Tibial nerve (tissue), 4 donors: Measurements from ENCODE around the gene SP140. TPM values are rescaled to one million over a fixed set of nuclear protein-coding genes. Genes with fewer than 3 reads are reported as not detected.

ENCODE experiments used
- DNase-seq, 2 donors: peaks; one replicate each; pipeline ENCODE4 v3.0.0-alpha.2; 2019; ENCODE audit warnings: low spot score in 2 of 2
- H3K27ac ChIP-seq, 4 donors: fragments of 200-600 bp; sonication (generic) in 3 of 4; one replicate each; pipeline ENCODE4 v1.5.1; 2017 to 2019; ENCODE audit warnings: mild to moderate bottlenecking in 1 of 4
- H3K27me3 ChIP-seq, 2 donors: fragments of 200-600 bp; sonication (generic) in 1 of 2; one replicate each; pipeline versions ENCODE4 v1.5.1 to v1.6.0; 2017 to 2019
- H3K36me3 ChIP-seq, 3 donors: fragments of 200-600 bp; sonication (generic); one replicate each; pipeline ENCODE4 v1.5.1; 2018 to 2019
- H3K4me1 ChIP-seq, 4 donors: fragments of 200-600 bp; sonication (generic) in 3 of 4; one replicate each; pipeline ENCODE4 v1.5.1; 2017 to 2019
- H3K4me3 ChIP-seq, 4 donors: fragments of 200-600 bp; sonication (generic) in 3 of 4; one replicate each; pipeline ENCODE4 v1.5.1; 2017 to 2019; ENCODE audit warnings: mild to moderate bottlenecking in 1 of 4, moderate library complexity in 1 of 4
- H3K9me3 ChIP-seq, 4 donors: fragments of 200-600 bp; sonication (generic) in 3 of 4; one replicate each; pipeline ENCODE4 v1.5.1; 2017 to 2019
- EP300 ChIP-seq, 2 donors: sonication (generic); formaldehyde crosslinking; IDR thresholded peaks; one replicate each; pipeline ENCODE4 v1.6.1; 2017; ENCODE audit warnings: antibody characterized with exemption in 2 of 2, mild to moderate bottlenecking in 1 of 2
- POLR2A ChIP-seq, 2 donors: fragments of 450-650 bp; IDR thresholded peaks; one replicate each; pipeline ENCODE4 v1.6.1; 2017; ENCODE audit warnings: antibody characterized with exemption in 2 of 2, mild to moderate bottlenecking in 2 of 2, moderate library complexity in 2 of 2
- WGBS, 2 donors: methylation state at CpG; one replicate each; pipeline ENCODE4 v1.1.5; 2018; 5-methylcytosine and 5-hydroxymethylcytosine counted together
- total RNA-seq, 4 donors: library from RNA; depleted of rRNA; stranded (reverse); fragments of >200 nt; gene quantifications; one replicate each; pipeline ENCODE4 v1.1.0, GENCODE V29; 2016
- TF ChIP-seq, protein P1 (sequence below), 5 experiments: fragments of 200-600 bp in 3 of 5; fragments of 450-650 bp in 2 of 5; sonication (generic) in 3 of 5; IDR thresholded peaks; one replicate each; pipeline ENCODE4 v1.5.1; 2016 to 2019; ENCODE audit warnings: antibody characterized with exemption in 5 of 5, mild to moderate bottlenecking in 3 of 5, moderate library complexity in 2 of 5

Gene SP140
- total RNA-seq, 4 donors from 2014 or later, result 0.63 to 4.5 (median 1.4) TPM

DNA sequence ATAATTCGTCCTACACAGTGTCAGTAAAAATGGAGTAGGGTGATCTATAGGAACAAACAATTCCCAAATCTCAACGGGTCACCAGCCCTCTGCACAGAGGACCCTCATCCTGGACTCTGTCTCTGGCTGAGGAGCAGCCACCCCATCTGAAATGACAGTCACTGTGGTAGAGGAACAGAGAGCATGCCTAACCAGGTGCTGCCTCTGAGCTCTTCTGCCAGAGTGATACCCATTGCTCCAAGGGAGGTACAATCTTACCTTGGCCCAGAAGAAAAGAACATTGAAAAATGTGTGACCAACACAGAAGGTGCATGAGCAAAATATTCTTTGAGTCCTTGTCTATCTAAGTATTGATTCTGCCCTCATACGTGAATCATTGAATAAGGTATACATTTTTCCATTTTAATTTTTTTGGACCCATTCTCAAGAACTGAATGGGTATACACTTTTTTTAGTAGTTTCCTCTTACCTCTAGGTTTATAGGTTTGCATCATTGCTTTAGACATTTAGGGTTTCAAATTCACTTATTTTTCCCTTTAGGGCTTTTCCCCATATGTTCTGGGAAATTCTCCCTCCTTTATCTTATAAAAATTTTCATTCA is 8.7 kb downstream of the SP140 start:
- no peak for DNase-seq
- 85 to 89% methylated on average over 3 of the region's 3 CpGs for WGBS, 2 donors
- Histone ChIP-seq H3K27ac (no peak overlapping the region), H3K4me1 (no peaks in the 10 kb centered on the region), H3K9me3 (peaks cover 0 to 17% (median 0%) of the 10 kb centered on the region in 4 donors), H3K27me3 (no peaks in the 10 kb centered on the region), H3K36me3 (peaks cover 0 to 5% (median 0%) of the 10 kb centered on the region in 3 donors), H3K4me3 (no peak overlapping the region)
- TF ChIP-seq POLR2A (IDR thresholded peaks at IDR 0.05), result no peak
- no peak for TF ChIP-seq EP300 (IDR thresholded peaks at IDR 0.05)
- TF ChIP-seq, protein P1, sequence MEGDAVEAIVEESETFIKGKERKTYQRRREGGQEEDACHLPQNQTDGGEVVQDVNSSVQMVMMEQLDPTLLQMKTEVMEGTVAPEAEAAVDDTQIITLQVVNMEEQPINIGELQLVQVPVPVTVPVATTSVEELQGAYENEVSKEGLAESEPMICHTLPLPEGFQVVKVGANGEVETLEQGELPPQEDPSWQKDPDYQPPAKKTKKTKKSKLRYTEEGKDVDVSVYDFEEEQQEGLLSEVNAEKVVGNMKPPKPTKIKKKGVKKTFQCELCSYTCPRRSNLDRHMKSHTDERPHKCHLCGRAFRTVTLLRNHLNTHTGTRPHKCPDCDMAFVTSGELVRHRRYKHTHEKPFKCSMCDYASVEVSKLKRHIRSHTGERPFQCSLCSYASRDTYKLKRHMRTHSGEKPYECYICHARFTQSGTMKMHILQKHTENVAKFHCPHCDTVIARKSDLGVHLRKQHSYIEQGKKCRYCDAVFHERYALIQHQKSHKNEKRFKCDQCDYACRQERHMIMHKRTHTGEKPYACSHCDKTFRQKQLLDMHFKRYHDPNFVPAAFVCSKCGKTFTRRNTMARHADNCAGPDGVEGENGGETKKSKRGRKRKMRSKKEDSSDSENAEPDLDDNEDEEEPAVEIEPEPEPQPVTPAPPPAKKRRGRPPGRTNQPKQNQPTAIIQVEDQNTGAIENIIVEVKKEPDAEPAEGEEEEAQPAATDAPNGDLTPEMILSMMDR (IDR thresholded peaks at IDR 0.05), result no peak

DNA sequence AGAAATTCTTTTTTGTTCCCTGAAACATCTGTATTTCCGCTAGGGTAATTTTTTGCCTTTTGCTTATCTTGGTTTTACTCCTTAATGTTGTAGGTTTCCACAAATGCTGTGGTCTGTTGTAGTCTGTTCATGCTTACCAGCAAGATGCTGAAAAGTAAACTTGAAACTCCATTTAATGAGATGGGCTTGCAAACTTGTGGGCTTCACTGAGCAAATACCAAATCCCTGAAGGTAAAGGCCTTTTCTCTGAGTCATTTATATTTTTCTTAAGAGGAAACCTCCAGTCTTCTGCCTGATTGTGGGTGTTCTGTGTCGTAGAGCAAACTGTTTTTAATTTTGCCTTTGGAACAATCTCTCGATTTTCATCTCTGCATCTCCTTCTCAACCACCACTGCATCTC is 9.3 kb downstream of the SP140 start:
- Histone ChIP-seq H3K27me3 (no peaks in the 10 kb centered on the region), H3K27ac (no peak overlapping the region)

DNA sequence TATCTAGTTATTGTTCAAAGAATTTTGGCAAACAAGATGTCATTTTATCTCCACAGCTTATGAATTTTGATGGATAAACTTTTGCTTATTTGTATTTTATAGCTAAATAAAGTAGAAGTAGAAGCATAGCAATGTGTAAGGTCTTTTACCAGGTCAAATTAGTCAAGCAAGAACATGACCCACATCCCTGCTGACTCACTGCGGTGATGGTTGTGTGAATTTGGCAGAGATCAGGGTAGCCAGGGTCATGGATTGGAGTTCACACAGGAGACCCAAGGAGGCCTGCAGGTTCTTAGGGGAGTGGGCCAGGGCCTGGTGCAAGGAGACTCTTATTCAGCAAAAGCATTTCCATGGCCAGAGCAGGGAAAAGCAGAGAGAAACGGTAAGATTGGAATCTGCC is 18.7 kb downstream of the SP140 start:
- TF ChIP-seq, protein P1 (IDR thresholded peaks at IDR 0.05), result no peak
- TF ChIP-seq EP300 (IDR thresholded peaks at IDR 0.05) (no peak), POLR2A (IDR thresholded peaks at IDR 0.05) (no peak)
- no peak overlapping the region for H3K27ac ChIP-seq
- H3K27me3 ChIP-seq, result no peaks in the 10 kb centered on the region
- H3K9me3 ChIP-seq, result no peaks in the 10 kb centered on the region
- H3K4me1 ChIP-seq, result no peaks in the 10 kb centered on the region
- no peaks in the 10 kb centered on the region for H3K36me3 ChIP-seq
- no peak for DNase-seq
- H3K4me3 ChIP-seq, result no peak overlapping the region
- WGBS, 2 donors, result 71 to 85% methylated on average over 2 of the region's 2 CpGs

More for the DNA sequence above, 9.3 kb downstream of the SP140 start:
- no peak overlapping the region for H3K4me3 ChIP-seq
- no peaks in the 10 kb centered on the region for H3K4me1 ChIP-seq
- TF ChIP-seq POLR2A (IDR thresholded peaks at IDR 0.05), result no peak
- TF ChIP-seq, protein P1 (IDR thresholded peaks at IDR 0.05), result no peak
- no peak for TF ChIP-seq EP300 (IDR thresholded peaks at IDR 0.05)
- H3K9me3 ChIP-seq, result peaks cover 0 to 14% (median 0%) of the 10 kb centered on the region in 4 donors
- DNase-seq, result no peak
- 68 to 81% methylated on average over 3 of the region's 3 CpGs for WGBS, 2 donors
- peaks cover 0 to 5% (median 0%) of the 10 kb centered on the region in 3 donors for H3K36me3 ChIP-seq

DNA sequence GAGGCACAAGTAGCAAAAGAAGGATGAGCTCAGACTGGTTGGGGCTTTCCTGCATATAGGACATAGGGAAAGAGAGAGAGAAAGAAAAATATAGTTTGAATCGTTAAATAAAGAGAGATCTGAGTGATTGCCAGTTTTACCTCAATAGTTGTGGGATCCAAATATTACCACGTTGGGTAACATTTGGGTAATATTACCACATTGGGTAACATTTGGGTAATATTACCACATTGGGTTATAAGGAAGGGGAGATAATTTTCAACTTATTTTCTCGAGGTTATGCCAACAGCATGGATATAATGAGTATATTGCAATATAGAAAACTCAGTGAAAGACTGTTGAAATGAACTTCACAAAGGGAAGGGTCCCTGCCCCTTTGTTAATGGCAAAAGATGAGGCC is 20.7 kb downstream of the SP140 start:
- no peaks in the 10 kb centered on the region for H3K9me3 ChIP-seq
- no peak for DNase-seq
- no peak overlapping the region for H3K27ac ChIP-seq
- no peak overlapping the region for H3K4me3 ChIP-seq
- H3K27me3 ChIP-seq, result no peaks in the 10 kb centered on the region
- 63 to 72% methylated on average over 3 of the region's 3 CpGs for WGBS, 2 donors
- TF ChIP-seq POLR2A (IDR thresholded peaks at IDR 0.05), result no peak
- no peak for TF ChIP-seq EP300 (IDR thresholded peaks at IDR 0.05)
- TF ChIP-seq, protein P1 (IDR thresholded peaks at IDR 0.05), result no peak
- H3K36me3 ChIP-seq, result no peaks in the 10 kb centered on the region
- no peaks in the 10 kb centered on the region for H3K4me1 ChIP-seq

DNA sequence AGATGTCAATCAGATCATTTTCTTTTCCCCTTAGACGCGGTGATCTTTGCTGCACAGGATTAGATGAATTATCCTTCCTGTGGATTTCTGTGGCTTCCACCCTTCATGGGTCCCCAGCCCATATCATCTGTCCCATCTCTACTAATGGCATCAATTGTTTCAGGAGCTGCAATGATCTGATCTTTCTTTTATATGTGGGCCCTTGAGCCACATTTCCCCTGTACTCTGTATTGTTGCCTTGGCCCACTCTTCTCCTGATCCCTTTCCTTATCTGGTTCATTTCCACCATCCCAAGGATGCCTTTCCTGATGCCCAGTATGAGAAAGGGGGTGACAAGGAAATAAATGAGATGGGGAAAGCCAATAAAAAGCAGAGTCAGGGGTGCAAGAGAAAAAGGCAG is 24.7 kb downstream of the SP140 start:
- Histone ChIP-seq H3K4me1 (no peaks in the 10 kb centered on the region), H3K27me3 (no peaks in the 10 kb centered on the region), H3K27ac (no peak overlapping the region), H3K4me3 (no peak overlapping the region), H3K36me3 (no peaks in the 10 kb centered on the region), H3K9me3 (no peaks in the 10 kb centered on the region)
- no peak for DNase-seq
- WGBS, 2 donors, result 91 to 96% methylated on average over 2 of the region's 2 CpGs
- no peak for TF ChIP-seq POLR2A (IDR thresholded peaks at IDR 0.05)
- TF ChIP-seq, protein P1 (IDR thresholded peaks at IDR 0.05), result no peak
- no peak for TF ChIP-seq EP300 (IDR thresholded peaks at IDR 0.05)
